ENCODE measurements around the gene PSAT1. TPM values are rescaled to one million over a fixed set of nuclear protein-coding genes. Genes with fewer than 3 reads are reported as not detected.

PSAT1 gene
- total and polyA plus RNA-seq, 2 of the 13 experiments (the other 11 are each of a cell fraction or from before 2014, with no cell fraction given): 135 to 229 TPM

GRCh38 chr9:78296893-78297671 is at the start of gene PSAT1 (continued):
- TF ChIP-seq ZNF432 (CRISPR knock-in tag; IDR thresholded peaks at IDR 0.05; ENCODE audit: borderline replicate concordance) (no peak; the same call in 1 of the 2 replicates), KLF16 (CRISPR knock-in tag; IDR thresholded peaks at IDR 0.05) (peak in 1 of 2 experiments; percentile 82; a peak in 2 of 4 replicates), ZFP1 (CRISPR knock-in tag; IDR thresholded peaks at IDR 0.05) (no peak), ZNF646 (CRISPR knock-in tag; IDR thresholded peaks at IDR 0.05) (0 out of 2 replicates have a peak, but pooled peaks have one; percentile 54), ZNF670 (CRISPR knock-in tag; IDR thresholded peaks at IDR 0.05; ENCODE audit: borderline replicate concordance) (no peak; the same call in 1 of the 2 replicates), KLF9 (CRISPR knock-in tag; IDR thresholded peaks at IDR 0.05; ENCODE audit: low read depth) (no peak), GLMP (CRISPR knock-in tag; IDR thresholded peaks at IDR 0.05; ENCODE audit: borderline replicate concordance) (no peak), MNT (IDR thresholded peaks at IDR 0.05) (no peak), ISX (CRISPR knock-in tag; conservative IDR thresholded peaks at IDR 0.05) (peak; percentile 51; the same call in 1 of the 2 replicates), SIN3A (IDR thresholded peaks at IDR 0.05; ENCODE audit: borderline replicate concordance, low read depth, low read length) (no peak), HMGXB4 (CRISPR knock-in tag; IDR thresholded peaks at IDR 0.05; ENCODE audit: borderline replicate concordance in 1 of 2, low read depth in 1 of 2) (peak; percentile 15 to 77; a peak in 3 of 4 replicates), PAF1 (CRISPR knock-in tag; IDR thresholded peaks at IDR 0.05) (peak; percentile 52; the same call in 1 of the 2 replicates), CENPT (CRISPR knock-in tag; IDR thresholded peaks at IDR 0.05; ENCODE audit: low read depth) (no peak), KLF6 (CRISPR knock-in tag; IDR thresholded peaks at IDR 0.05) (peak; percentile 88), ZBTB25 (CRISPR knock-in tag; IDR thresholded peaks at IDR 0.05) (0 out of 2 replicates have a peak, but pooled peaks have one; percentile 33), ZNF468 (CRISPR knock-in tag; IDR thresholded peaks at IDR 0.05) (no peak)

All from HepG2 (cell line).